ENCODE measurements around the gene SGPL1.

SGPL1 gene

GRCh38 chr10:70780772-70781171 lies 35.0 kb upstream of the SGPL1 start:
- no peak for DNase-seq

- no peak for DNase-seq
Observed at GRCh38 chr10:70781461-70782051, 34.2 kb upstream of the SGPL1 start.

DNA sequence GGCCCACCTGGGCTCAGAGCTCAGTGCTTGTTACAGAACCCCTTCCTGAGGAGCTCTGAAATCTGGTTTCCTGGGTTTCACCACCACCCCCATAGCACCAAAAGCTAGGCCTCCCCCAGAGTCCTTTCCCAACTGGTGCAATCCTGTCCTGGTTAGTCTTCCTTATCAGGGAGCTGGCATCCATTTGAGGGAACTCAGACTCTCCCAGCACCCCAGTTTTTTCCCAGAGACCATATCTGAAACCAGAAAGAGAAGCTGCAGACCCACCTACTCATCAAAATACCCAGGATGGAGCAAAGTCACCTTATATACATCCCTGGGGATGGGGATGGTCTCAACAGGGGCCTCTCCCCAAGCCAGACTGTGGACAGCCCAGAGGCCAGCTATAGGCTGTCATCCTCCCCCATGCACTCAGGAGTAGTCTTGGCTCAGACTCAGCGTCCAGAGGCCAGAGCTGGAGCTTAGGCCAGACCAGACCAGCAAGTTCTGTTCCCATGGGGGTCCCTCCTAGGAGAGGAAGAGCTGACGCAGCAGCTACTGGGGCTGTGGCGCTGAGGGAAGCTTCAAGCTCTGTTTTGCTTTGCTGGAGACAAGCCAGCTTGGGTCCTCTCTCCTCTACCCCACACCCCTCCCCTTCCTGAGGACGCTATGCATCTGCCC lies 33.5 kb upstream of the SGPL1 start:
- DNase-seq = no peak

DNA sequence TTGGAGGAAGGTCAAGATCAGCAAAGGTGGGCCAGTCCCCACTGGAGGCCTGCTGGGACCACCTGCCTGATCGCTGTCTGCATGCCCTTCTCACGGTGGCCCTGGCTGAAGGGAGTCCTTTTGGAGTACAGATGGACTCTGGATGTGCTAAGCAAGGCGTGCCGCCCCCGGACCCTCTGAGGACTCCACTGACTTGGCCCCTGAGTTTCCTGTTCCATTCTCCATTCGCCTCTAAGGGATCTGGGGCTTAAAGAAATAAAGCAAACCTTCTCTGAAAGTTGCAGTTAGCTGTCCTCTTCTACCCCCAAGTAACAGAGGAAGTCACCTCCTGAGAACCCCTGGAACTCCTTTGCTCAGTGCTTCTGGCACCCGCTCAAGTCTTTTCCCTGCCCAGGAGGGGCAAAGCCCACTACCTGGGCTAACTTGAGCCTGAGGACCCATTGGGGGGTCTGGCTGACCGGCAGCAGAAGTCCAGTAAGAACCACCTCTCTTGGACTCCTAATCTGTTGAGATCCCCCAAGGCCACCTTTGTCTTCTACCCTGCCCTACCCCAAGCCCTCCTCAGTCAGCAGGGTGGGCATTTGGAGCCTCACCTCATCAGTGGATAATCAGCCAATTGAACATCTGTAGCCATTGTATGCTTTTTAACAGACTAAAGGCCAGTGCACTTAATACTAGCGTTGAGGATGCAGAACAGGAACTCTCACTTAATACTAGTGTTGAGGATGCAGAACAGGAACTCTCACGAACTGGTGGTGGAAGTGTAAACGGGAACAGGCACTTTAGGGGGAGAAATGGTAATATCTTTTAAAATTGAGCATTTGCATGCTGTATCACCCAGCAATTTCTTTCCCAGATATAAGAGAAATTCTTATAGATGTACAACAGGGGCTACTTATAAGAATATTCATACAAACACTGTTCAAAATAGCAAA lies 32.7 kb upstream of the SGPL1 start:
- DNase-seq = no peak

- DNase-seq = no peak
Observed at GRCh38 chr10:70784016-70784415, 31.7 kb upstream of the SGPL1 start.

GRCh38 chr10:70784471-70784870 lies 31.3 kb upstream of the SGPL1 start:
- DNase-seq = no peak

- no peak for DNase-seq
Observed at GRCh38 chr10:70785190-70785589, 30.6 kb upstream of the SGPL1 start, which contains the start of gene TBATA. TSS of gene TBATA (minus strand) at chr10:70785377. CDS start at chr10:70783379, 1,998 bp downstream.

GRCh38 chr10:70786799-70787415 lies 28.8 kb upstream of the SGPL1 start:
- no peak for DNase-seq

GRCh38 chr10:70791386-70792039 lies 24.2 kb upstream of the SGPL1 start:
- DNase-seq = no peak

DNA sequence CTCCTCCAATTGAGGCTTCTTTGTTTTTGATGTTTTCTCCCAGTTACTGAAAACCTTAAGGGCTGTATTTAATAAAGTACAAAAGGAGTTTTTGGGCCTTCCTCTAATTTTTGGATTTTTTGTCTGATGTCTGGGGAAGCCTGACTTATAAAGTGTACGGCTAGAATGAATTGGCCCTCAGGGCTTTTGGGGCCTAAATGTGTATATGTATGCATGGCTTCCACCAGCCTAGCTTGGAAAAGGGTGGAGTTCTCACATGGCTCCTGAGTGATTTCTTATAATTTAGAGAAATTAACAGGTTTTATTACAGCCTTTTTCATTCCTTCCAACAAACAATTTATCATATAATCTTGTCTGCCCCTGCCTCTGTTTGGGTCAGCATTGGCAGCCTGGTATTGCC lies 20.1 kb upstream of the SGPL1 start:
- DNase-seq = no peak

DNA sequence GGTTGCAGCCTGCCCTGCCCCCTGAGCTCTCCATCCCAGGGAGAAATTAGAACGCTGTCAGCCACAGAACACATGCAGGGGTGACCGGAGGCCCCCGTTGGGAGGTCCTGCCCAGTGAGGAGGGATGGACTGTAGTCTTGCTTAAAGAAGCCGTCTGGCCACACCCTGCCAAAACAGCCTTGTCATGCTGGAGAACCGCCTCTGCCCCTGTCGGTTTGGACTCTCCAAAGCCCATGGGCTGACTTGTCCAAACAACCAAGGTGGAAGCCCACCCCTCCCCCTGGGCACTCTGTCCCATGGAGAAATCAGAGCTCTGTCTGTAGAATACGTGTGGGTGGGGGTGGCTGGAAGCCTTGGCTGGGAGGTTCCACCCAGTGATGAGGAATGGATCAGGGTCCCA lies 17.9 kb upstream of the SGPL1 start:
- DNase-seq = no peak

GRCh38 chr10:70799124-70799523 lies 16.6 kb upstream of the SGPL1 start:
- no peak for DNase-seq

- no peak for DNase-seq
Observed at GRCh38 chr10:70801854-70802253, 13.9 kb upstream of the SGPL1 start.

DNA sequence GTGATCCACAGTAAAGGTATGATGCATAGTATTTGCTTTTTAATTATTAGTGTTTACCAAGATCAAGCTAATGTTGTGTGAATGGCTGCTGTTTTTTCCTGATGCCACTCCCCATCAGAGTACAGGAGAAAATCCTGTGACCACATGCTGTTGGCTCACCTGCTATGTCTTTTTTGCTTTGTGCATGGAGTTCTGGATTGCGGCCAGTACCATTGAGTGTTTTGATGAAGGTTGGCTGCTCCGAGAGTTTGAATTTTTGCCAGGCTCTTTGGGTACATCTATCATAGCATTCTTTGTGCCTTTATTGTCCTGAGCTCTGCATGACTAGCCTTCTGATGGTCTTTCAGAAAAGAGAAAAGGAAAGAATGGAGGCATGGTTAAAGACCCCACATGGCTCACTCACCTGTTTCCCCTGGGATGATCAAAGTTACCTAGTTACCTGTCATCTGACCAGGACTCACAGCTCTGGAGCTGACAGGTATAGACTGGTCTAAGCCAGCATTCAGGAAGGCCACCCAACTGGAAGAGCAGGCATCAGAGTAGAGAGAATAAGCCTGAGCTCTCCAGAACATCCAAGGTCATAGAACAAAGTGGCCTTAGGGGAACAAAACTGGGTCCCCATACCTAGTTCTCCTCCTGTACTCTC lies 11.8 kb upstream of the SGPL1 start:
- DNase-seq = no peak

DNA sequence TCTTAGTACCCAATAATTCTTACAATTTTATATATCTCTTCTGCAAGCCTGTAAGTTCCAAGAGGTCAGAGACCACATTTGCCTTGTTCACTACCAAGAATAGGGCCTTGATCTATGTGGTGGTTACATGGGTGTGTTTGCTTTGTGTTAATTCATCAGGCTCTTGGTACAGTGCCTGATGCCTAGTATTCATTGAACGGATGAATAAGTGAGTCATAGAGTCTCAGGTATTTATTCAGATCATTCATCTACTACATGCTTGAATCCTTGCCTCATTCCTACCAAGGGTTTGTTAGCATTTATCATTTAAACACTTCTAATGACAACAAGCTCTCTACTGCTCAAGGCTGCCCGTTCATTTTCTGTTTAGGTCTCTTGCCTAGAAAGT lies 11.3 kb upstream of the SGPL1 start:
- DNase-seq = no peak

- DNase-seq = no peak
Observed at GRCh38 chr10:70805619-70806215, 10.0 kb upstream of the SGPL1 start.

- no peak for DNase-seq
Observed at GRCh38 chr10:70806841-70807240, 8.9 kb upstream of the SGPL1 start.

GRCh38 chr10:70807556-70807955 lies 8.2 kb upstream of the SGPL1 start:
- DNase-seq = no peak

GRCh38 chr10:70809011-70809611 lies 6.6 kb upstream of the SGPL1 start:
- DNase-seq = no peak

DNA sequence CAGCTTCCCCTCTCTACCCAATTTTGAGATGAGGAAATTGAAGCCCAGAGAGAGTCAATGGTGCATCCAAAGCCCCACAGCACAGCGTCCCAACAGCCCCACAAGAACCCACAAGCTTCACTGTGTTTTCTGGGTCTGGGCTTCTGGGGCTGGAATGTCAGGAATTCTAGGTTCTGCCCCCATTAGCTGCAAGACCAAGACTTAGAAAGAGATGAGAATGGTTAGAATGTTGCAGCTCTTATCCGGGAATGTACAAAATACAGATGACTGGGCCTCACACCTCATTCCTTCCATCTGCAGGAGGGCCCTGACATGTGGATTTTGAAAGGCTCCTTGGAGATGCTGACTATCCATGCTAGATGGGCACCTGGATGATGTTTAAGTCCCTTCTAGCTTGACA lies 6.0 kb upstream of the SGPL1 start:
- DNase-seq = no peak

GRCh38 chr10:70810967-70811366 lies 4.8 kb upstream of the SGPL1 start:
- DNase-seq = no peak
